Calu3 (cell line): ENCODE data around the gene LRP2. TPM values are rescaled to one million over a fixed set of nuclear protein-coding genes. Genes with fewer than 3 reads are reported as not detected.

Experiments
- BruUV-seq: library from RNA; stranded (reverse); fragments of 400-500 nt; replicated peaks from 2 replicates; lab custom pipeline; 2021; lab: Mats Ljungman, UMichigan
- CTCF ChIA-PET: fragments of 300-600 bp; sonication (Branson Sonifier 250); formaldehyde crosslinking; loops from one replicate; lab custom pipeline; 2022; ENCODE audit warnings: antibody characterized with exemption; lab: Charles Lee
- DNase-seq: peaks from one replicate; pipeline ENCODE4 v3.0.0; 2022
- H3K27ac Mint-ChIP-seq: one replicate; pipeline ENCODE4 v1.8.0; 2022; ENCODE audit warnings: mixed read lengths; ENCODE audit not compliant: unreplicated experiment
- H3K27me3 Mint-ChIP-seq: one replicate; pipeline ENCODE4 v1.8.0; 2022; ENCODE audit warnings: mixed read lengths; ENCODE audit not compliant: unreplicated experiment
- H3K36me3 Mint-ChIP-seq: one replicate; pipeline ENCODE4 v1.8.0; 2022; ENCODE audit warnings: mild to moderate bottlenecking, moderate library complexity, mixed read lengths; ENCODE audit not compliant: insufficient read depth, unreplicated experiment
- H3K4me1 Mint-ChIP-seq: one replicate; pipeline ENCODE4 v1.8.0; 2022; ENCODE audit warnings: mild to moderate bottlenecking, low read depth, mixed read lengths; ENCODE audit not compliant: unreplicated experiment
- H3K4me3 Mint-ChIP-seq: one replicate; pipeline ENCODE4 v1.8.0; 2022; ENCODE audit warnings: mild to moderate bottlenecking, low read depth, moderate library complexity, mixed read lengths; ENCODE audit not compliant: unreplicated experiment
- H3K9me3 Mint-ChIP-seq: one replicate; pipeline ENCODE4 v1.8.0; 2022; ENCODE audit warnings: low read depth, mixed read lengths; ENCODE audit not compliant: unreplicated experiment
- intact Hi-C: fragments of 100-400 bp; cut with micrococcal nuclease; formaldehyde crosslinking; loops from one replicate; pipeline ENCODE4 v1.10.0; 2022; ENCODE audit not compliant: unreplicated experiment
- total RNA-seq: library from RNA; stranded (reverse); gene quantifications from 2 replicates; pipeline ENCODE4 v1.2.3, GENCODE V29; 2022
- TF ChIP-seq, protein P1 (sequence below): fragments of 200-600 bp; IDR thresholded peaks from one replicate; pipeline ENCODE4 v1.8.0; 2022; ENCODE audit warnings: antibody characterized with exemption; ENCODE audit not compliant: unreplicated experiment

LRP2 gene
- total RNA-seq, 1 experiment from 2014 or later: 0.66 TPM

DNA sequence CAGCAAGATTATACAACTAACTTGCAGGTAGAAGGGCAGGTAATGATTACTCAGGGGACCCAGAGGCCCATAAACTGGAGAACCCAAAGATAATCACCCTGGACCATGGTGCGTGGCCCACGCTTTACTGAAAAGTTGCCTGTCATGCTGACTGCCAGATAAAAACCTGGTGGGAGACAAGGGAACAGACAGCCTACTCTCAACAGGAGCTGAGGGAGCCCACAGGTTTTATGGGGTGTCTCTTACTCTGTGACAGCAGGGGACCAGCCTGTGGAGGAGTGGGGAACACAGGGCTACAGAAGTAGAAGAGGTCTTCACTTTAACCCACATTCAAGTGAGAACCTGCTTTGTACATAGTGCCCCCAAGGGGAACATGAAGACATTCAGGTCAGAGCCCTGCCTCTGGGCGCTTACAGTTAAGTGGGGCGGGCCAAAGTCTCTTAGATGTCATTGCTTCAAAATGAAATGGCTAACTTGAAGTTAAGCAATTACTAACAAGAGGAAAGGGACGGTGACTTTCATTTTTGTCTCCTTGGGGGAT is 232.6 kb downstream of the LRP2 start:
- Mint-ChIP-seq H3K4me1 (no peaks in the 10 kb centered on the region), H3K36me3 (no peaks in the 10 kb centered on the region), H3K9me3 (no peaks in the 10 kb centered on the region), H3K27ac (no peak overlapping the region), H3K4me3 (no peak overlapping the region), H3K27me3 (no peaks in the 10 kb centered on the region)
- TF ChIP-seq, protein P1, sequence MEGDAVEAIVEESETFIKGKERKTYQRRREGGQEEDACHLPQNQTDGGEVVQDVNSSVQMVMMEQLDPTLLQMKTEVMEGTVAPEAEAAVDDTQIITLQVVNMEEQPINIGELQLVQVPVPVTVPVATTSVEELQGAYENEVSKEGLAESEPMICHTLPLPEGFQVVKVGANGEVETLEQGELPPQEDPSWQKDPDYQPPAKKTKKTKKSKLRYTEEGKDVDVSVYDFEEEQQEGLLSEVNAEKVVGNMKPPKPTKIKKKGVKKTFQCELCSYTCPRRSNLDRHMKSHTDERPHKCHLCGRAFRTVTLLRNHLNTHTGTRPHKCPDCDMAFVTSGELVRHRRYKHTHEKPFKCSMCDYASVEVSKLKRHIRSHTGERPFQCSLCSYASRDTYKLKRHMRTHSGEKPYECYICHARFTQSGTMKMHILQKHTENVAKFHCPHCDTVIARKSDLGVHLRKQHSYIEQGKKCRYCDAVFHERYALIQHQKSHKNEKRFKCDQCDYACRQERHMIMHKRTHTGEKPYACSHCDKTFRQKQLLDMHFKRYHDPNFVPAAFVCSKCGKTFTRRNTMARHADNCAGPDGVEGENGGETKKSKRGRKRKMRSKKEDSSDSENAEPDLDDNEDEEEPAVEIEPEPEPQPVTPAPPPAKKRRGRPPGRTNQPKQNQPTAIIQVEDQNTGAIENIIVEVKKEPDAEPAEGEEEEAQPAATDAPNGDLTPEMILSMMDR: no peak
- no peak for DNase-seq
- BruUV-seq: no TSS peak
- CTCF ChIA-PET: interaction anchor here (0.7 to 1.2 kb wide), 2 partner anchors 20 to 1299 kb away, joined by 3 to 5 read pairs; no protein-coding TSS in a partner anchor
- intact Hi-C loops: loop anchor here (2.0 kb wide), 1 partner anchor 19 kb away; no protein-coding TSS in a partner anchor

DNA sequence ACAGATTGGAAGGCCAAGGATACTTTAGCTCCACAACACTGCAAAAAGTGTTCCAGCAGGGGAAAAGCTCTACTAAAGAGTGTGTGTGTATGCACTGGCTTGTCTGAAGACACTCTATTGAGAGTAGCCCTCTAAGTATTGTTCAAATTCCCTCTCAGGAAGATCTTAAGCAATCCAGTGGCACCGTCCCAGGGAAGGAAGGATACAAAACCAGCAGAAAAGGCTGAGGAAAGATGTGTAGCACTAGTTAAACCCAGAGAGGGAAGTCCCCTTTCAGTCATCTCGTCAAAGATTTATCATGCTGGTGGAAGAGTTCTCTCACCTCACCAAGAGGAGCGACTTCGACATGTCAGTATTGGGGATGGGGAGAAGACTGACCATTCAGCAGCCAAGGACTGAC is 242.5 kb downstream of the LRP2 start:
- H3K27me3 Mint-ChIP-seq: no peaks in the 10 kb centered on the region
- H3K4me1 Mint-ChIP-seq: no peaks in the 10 kb centered on the region
- DNase-seq: no peak
- H3K4me3 Mint-ChIP-seq: no peak overlapping the region
- intact Hi-C loops: loop anchor here (10.0 kb wide), 1 partner anchor 155 kb away; no protein-coding TSS in a partner anchor
- no peak overlapping the region for H3K27ac Mint-ChIP-seq
- CTCF ChIA-PET: no interaction called here
- TF ChIP-seq, protein P1: no peak
- no peaks in the 10 kb centered on the region for H3K9me3 Mint-ChIP-seq
- no peaks in the 10 kb centered on the region for H3K36me3 Mint-ChIP-seq
- no TSS peak for BruUV-seq

DNA sequence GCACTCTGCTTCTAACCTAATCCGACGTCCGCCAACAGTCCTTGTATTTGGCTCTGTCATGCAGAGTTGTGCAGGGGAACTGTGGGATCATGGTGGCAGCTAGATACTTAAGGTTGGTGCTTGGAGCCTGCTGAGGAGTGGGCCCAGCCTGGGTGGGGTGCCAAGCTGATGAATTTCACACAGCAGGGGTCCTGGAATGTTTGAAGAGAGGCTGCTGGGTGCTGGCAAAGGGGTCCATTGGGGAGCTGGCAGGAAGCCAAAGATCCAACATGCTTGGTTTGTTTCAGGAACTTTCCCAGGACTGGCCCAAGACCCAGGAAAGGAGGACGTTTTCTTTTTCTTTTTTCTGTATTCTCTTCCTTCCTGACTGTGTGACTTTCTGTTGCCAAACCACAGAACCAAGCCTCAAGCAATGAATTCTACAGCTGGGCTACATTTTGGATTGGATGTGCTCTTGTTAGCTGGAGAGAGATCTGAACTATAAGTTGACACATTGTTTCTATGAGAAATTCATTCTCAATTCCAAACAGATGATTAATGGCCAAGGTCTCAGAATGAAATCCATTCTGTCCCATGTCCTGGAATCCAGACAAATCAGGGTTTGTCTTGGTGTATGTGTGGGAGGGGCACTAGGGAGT is 243.1 kb downstream of the LRP2 start:
- no peak overlapping the region for H3K27ac Mint-ChIP-seq

DNA sequence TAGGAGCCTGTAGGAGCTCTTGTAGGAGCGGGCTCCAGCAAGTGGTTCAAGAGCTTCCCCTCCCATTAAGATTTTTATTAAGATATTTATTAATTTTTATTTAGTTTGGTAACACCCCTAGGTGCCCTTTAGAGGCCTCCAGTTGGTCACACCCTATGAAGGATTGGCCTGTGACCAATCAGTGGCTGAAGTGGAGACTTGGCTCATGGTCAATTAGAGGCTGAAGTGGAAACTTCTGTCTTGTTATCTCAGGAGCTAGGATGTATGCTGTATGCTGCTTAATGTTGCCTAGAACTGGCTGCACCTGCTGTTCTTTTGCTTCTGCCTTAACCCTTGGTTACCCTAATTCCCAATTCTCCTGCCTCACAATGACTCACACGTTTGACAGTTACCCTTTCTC is 244.3 kb downstream of the LRP2 start:
- intact Hi-C loops: loop anchor here (10.0 kb wide), 1 partner anchor 157 kb away; no protein-coding TSS in a partner anchor
- H3K27me3 Mint-ChIP-seq: no peaks in the 10 kb centered on the region
- no peak for DNase-seq
- no TSS peak for BruUV-seq
- no peak overlapping the region for H3K4me3 Mint-ChIP-seq
- H3K36me3 Mint-ChIP-seq: no peaks in the 10 kb centered on the region
- TF ChIP-seq, protein P1: no peak
- H3K9me3 Mint-ChIP-seq: no peaks in the 10 kb centered on the region
- H3K4me1 Mint-ChIP-seq: no peaks in the 10 kb centered on the region
- CTCF ChIA-PET: interaction anchor here (0.7 kb wide), 1 partner anchor 14 kb away, joined by 3 read pairs; no protein-coding TSS in a partner anchor
- H3K27ac Mint-ChIP-seq: no peak overlapping the region

More for the DNA sequence above, 243.1 kb downstream of the LRP2 start:
- CTCF ChIA-PET: no interaction called here
- H3K4me1 Mint-ChIP-seq: no peaks in the 10 kb centered on the region
- BruUV-seq: no TSS peak
- DNase-seq: no peak
- intact Hi-C loops: loop anchor here (10.0 kb wide), 1 partner anchor 156 kb away; no protein-coding TSS in a partner anchor
- H3K36me3 Mint-ChIP-seq: no peaks in the 10 kb centered on the region
- H3K27me3 Mint-ChIP-seq: no peaks in the 10 kb centered on the region
- H3K4me3 Mint-ChIP-seq: no peak overlapping the region
- no peaks in the 10 kb centered on the region for H3K9me3 Mint-ChIP-seq
- TF ChIP-seq, protein P1: no peak
